ENCODE measurements around the gene NCS1.

DNA sequence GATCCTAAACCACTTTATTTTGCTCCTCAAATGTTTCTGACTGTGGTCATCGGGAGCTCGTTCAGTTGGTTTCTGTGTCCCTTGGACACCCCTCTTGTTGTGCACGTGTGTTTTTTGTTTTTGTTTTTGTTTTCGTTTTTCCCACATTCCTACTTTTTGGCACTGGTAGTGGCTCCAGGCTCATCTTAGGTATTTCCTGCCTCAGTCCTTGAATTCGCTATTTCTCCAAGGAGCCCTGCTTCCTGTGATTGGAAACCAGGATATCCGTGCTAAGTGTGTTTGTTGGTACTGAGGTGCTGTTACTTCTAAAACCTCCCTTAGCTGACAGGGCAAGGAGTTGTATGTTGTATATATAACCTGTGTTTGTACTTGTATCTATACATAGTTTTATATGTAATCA lies 99.3 kb downstream of the NCS1 start:
- TF ChIP-seq POLR3A (IDR thresholded peaks at IDR 0.05; ENCODE audit: borderline replicate concordance, extremely low read depth, insufficient read depth, insufficient read length) (no peak), TRIM24 (IDR thresholded peaks at IDR 0.05) (no peak), EP300 (IDR thresholded peaks at IDR 0.05; ENCODE audit: low read length) (no peak)

Measured in K562 (cell line).